GM13977 (cell line): ENCODE measurements around the gene KIF3B.
"Not testable (repeated sequence)": the region's sequence is repeated elsewhere in the genome, so short reads cannot be mapped to it uniquely, and the experiment has no call there.

Experiments used
- DNase-seq: peaks from one replicate; pipeline ENCODE4 v3.0.0; 2012; ENCODE audit warnings: low spot score
- in situ Hi-C: fragments of 300-500 bp; cut with MboI; formaldehyde crosslinking; loops from one replicate; pipeline ENCODE4 v1.12.0; 2022; ENCODE audit warnings: low sequenced_read_pairs, low pct_unique_long_range_greater_than_20kb, mixed read lengths, inconsistent platforms; ENCODE audit not compliant: unreplicated experiment
- TF ChIP-seq, protein P1 (sequence below): IDR thresholded peaks from 2 replicates; pipeline ENCODE4 v1.5.1; 2012; ENCODE audit warnings: mild to moderate bottlenecking, control low read depth; ENCODE audit not compliant: insufficient read depth; ENCODE audit errors: extremely low read depth, missing control alignments

The KIF3B gene

DNA sequence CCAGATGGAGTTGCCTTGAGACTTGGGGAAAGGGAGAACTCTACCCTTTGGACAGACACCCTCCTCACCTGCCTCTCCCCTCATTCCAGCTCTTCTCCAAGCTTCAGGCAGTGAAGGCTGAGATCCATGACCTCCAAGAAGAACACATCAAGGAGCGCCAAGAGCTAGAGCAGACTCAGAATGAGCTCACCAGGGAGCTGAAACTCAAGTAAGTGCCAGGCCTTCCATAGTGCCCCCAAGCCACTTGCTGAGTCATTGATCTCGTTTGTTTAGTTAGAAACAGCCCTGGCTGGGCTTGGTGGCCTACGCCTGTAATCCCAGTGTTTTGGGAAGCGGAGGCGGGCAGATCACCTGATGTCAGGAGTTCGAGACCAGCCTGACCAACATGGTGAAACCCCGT lies 39.2 kb downstream of the KIF3B start:
- TF ChIP-seq, protein P1, sequence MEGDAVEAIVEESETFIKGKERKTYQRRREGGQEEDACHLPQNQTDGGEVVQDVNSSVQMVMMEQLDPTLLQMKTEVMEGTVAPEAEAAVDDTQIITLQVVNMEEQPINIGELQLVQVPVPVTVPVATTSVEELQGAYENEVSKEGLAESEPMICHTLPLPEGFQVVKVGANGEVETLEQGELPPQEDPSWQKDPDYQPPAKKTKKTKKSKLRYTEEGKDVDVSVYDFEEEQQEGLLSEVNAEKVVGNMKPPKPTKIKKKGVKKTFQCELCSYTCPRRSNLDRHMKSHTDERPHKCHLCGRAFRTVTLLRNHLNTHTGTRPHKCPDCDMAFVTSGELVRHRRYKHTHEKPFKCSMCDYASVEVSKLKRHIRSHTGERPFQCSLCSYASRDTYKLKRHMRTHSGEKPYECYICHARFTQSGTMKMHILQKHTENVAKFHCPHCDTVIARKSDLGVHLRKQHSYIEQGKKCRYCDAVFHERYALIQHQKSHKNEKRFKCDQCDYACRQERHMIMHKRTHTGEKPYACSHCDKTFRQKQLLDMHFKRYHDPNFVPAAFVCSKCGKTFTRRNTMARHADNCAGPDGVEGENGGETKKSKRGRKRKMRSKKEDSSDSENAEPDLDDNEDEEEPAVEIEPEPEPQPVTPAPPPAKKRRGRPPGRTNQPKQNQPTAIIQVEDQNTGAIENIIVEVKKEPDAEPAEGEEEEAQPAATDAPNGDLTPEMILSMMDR: no peak
- in situ Hi-C loops: no loop called here
- DNase-seq: no peak

DNA sequence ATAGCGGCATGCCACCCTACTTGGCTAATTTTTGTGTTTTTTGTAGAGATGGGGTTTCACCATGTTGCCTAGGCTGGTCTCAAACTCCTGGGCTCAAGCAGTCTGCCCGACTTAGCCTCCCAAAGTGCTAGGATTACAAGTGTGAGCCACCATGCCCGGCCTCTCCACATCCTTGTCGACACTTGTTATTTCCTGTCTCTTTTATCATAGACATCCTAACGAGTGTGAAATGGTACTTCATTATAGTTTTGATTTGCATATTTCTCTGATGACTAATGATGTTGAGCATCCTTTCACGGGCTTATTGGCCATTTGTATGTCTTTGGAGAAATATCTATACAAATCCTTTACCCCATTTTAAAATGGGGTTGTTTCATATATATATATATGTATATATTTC lies 41.6 kb downstream of the KIF3B start:
- in situ Hi-C loops: no loop called here

DNA sequence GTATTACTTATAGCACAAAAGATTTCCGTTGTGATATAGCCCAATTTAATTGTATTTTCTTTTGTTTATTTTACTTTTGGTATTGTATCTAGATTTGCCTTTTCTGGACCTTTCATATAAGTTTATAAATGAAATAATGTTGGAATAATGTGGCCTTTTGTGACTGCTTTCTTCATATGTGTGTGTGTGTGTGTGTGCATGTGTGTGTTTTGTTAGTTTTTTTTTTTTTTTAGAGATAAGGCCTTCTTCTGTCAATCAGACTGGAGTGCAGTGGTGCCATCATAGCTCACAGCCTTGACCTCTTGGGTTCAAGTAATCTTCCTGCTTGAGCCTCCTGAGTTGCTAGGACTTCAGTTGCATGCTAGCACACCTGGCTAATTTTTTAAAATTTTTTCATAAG lies 42.9 kb downstream of the KIF3B start:
- in situ Hi-C loops: no loop called here
- DNase-seq: no peak
- TF ChIP-seq, protein P1: no peak

More for the DNA sequence above, 41.6 kb downstream of the KIF3B start:
- DNase-seq: no peak
- TF ChIP-seq, protein P1: no peak

GRCh38 chr20:32321390-32321789 lies 43.9 kb downstream of the KIF3B start:
- TF ChIP-seq, protein P1: no peak
- no peak for DNase-seq
- in situ Hi-C loops: no loop called here

- in situ Hi-C loops, DNase-seq: not testable (repeated sequence)
Observed at GRCh38 chr20:32322260-32322659, 44.8 kb downstream of the KIF3B start.

DNA sequence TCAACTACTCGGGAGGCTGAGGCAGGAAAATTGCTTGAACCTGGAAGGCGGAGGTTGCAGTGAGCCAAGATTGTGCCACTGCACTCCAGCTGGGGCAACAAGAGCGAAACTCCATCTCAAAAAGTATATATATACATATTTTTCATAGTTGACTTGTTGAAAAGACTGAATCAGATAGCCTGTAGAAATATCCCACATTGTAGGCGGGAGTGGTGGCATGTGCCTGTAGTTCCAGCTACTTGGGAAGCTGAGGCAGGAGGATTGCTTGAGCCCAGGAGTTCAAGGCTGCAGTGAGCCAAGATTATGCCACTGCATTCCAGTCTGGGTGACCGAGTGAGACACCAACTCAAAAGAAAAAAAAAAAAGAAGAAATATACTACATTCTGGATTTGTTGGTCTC lies 46.3 kb downstream of the KIF3B start:
- in situ Hi-C loops: not testable (repeated sequence)

GRCh38 chr20:32325706-32326503 lies 48.5 kb downstream of the KIF3B start:
- in situ Hi-C loops: no loop called here
- TF ChIP-seq, protein P1: no peak
- no peak for DNase-seq

More for the DNA sequence above, 46.3 kb downstream of the KIF3B start:
- not testable (repeated sequence) for DNase-seq

DNA sequence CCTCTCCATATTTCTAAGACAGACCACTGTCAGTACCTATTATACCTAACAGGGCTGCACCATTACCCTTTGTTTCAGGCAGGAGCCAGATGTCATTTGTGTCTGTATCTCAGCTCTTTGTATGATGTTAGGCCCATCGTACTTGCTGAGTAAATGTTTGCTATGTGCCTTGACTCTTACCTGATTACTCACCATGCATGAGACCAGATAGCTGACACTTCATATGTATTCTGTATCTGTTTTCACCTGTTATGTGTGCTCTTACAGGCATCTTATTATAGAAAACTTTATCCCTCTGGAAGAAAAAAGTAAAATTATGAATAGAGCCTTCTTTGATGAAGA lies 49.0 kb downstream of the KIF3B start:
- in situ Hi-C loops: no loop called here
- no peak for DNase-seq
- TF ChIP-seq, protein P1: no peak
